ENCODE data around the gene ALDH1L2.

The ALDH1L2 gene

GRCh38 chr12:105083031-105083430 is 1.2 kb downstream of the ALDH1L2 start:
- no peak for DNase-seq

GRCh38 chr12:105078712-105079570 is 5.3 kb downstream of the ALDH1L2 start:
- no peak for DNase-seq

- no peak for DNase-seq
Measured at GRCh38 chr12:105077435-105077834, 6.8 kb downstream of the ALDH1L2 start.

GRCh38 chr12:105076913-105077312 is 7.3 kb downstream of the ALDH1L2 start:
- no peak for DNase-seq

GRCh38 chr12:105076098-105076497 is 8.2 kb downstream of the ALDH1L2 start:
- DNase-seq: no peak

- DNase-seq: no peak
Measured at GRCh38 chr12:105072888-105073488, 11.3 kb downstream of the ALDH1L2 start.

GRCh38 chr12:105071981-105072380 is 12.3 kb downstream of the ALDH1L2 start:
- DNase-seq: no peak

GRCh38 chr12:105069936-105070702 is 14.1 kb downstream of the ALDH1L2 start:
- DNase-seq: no peak

- no peak for DNase-seq
Measured at GRCh38 chr12:105067511-105068031, 16.7 kb downstream of the ALDH1L2 start.

GRCh38 chr12:105064564-105065178 is 19.6 kb downstream of the ALDH1L2 start:
- DNase-seq: no peak

GRCh38 chr12:105060715-105061378 is 23.4 kb downstream of the ALDH1L2 start:
- no peak for DNase-seq

- DNase-seq: no peak
Measured at GRCh38 chr12:105057174-105057573, 27.1 kb downstream of the ALDH1L2 start.

- no peak for DNase-seq
Measured at GRCh38 chr12:105053116-105053572, 31.1 kb downstream of the ALDH1L2 start.

GRCh38 chr12:105051981-105052380 is 32.3 kb downstream of the ALDH1L2 start:
- DNase-seq: no peak

- no peak for DNase-seq
Measured at GRCh38 chr12:105048315-105048714, 35.9 kb downstream of the ALDH1L2 start.

GRCh38 chr12:105047308-105047707 is 37.0 kb downstream of the ALDH1L2 start:
- DNase-seq: no peak

- DNase-seq: no peak
Measured at GRCh38 chr12:105041186-105041585, 43.1 kb downstream of the ALDH1L2 start.

- DNase-seq: no peak
Measured at GRCh38 chr12:105040476-105040875, 43.8 kb downstream of the ALDH1L2 start.

GRCh38 chr12:105036937-105037649 is 47.2 kb downstream of the ALDH1L2 start:
- DNase-seq: no peak

- DNase-seq: no peak
Measured at GRCh38 chr12:105033851-105034250, 50.4 kb downstream of the ALDH1L2 start.

- no peak for DNase-seq
Measured at GRCh38 chr12:105032703-105033357, 51.4 kb downstream of the ALDH1L2 start.
